SK-N-SH (cell line): ENCODE measurements around the gene CDH12. TPM values are rescaled to one million over a fixed set of nuclear protein-coding genes. Genes with fewer than 3 reads are reported as not detected.

ENCODE experiments used
- CTCF ChIA-PET: fragments of 300-600, 350-600 bp; formaldehyde crosslinking; extraction: SDS; loops from one replicate; lab custom pipeline; 2021; lab: Yijun Ruan, JAX
- POLR2A ChIA-PET: fragments of 350-600 bp; sonication (Branson Sonifier 250); formaldehyde crosslinking; extraction: SDS; loops from one replicate; lab custom pipeline; 2020; ENCODE audit warnings: antibody characterized with exemption, inconsistent platforms; lab: Yijun Ruan, JAX
- DNase-seq: peaks from one replicate; pipeline ENCODE4 v3.0.0; 2012
- H2AFZ ChIP-seq: fragments of 200-600 bp; sonication (generic); 2 replicates; pipeline ENCODE4 v1.8.1; 2016; ENCODE audit warnings: antibody characterized with exemption, mild to moderate bottlenecking, low read depth
- H3F3A ChIP-seq: fragments of 200-600 bp; sonication (generic); replicated peaks from 2 replicates; pipeline ENCODE3; 2016; ENCODE audit warnings: antibody characterized with exemption, mild to moderate bottlenecking; ENCODE audit not compliant: insufficient read depth
- H3K27ac ChIP-seq, 2 experiments: fragments of 200-500 bp in 1 of 2; fragments of 200-600 bp in 1 of 2; sonication (Bioruptor generic) in 1 of 2; sonication (generic), shearing (Covaris generic) in 1 of 2; 2 replicates each; pipeline versions ENCODE4 v1.5.1 to v1.6.1; 2014 to 2016; ENCODE audit warnings: low read depth in 2 of 2, inconsistent platforms in 1 of 2, low read length in 1 of 2, mild to moderate bottlenecking in 1 of 2, mixed read lengths in 1 of 2
- H3K27me3 ChIP-seq: fragments of 200-600 bp; sonication (generic), shearing (Covaris generic); 2 replicates; pipeline ENCODE4 v1.6.1; 2016; ENCODE audit warnings: mixed run types; ENCODE audit not compliant: insufficient read depth
- H3K36me3 ChIP-seq, 2 experiments: fragments of 200-500 bp in 1 of 2; fragments of 200-600 bp in 1 of 2; sonication (Bioruptor generic) in 1 of 2; sonication (generic) in 1 of 2; replicated peaks in 1 of 2; 2 replicates each; pipeline versions ENCODE3 to v1.5.1; 2014 to 2016; ENCODE audit warnings: low read length in 1 of 2, mild to moderate bottlenecking in 1 of 2; ENCODE audit not compliant: insufficient read depth in 2 of 2, control insufficient read depth in 1 of 2
- H3K4me1 ChIP-seq, 2 experiments: fragments of 200-500 bp in 1 of 2; fragments of 200-600 bp in 1 of 2; sonication (Bioruptor generic) in 1 of 2; sonication (generic), shearing (Covaris generic) in 1 of 2; 2 replicates each; pipeline versions ENCODE4 v1.5.1 to v1.6.1; 2014 to 2016; ENCODE audit warnings: low read depth in 1 of 2, low read length in 1 of 2, mixed run types in 1 of 2; ENCODE audit not compliant: insufficient read depth in 2 of 2, control insufficient read depth in 1 of 2
- H3K4me2 ChIP-seq: fragments of 200-600 bp; sonication (generic), shearing (Covaris generic); 2 replicates; pipeline ENCODE4 v1.6.1; 2017; ENCODE audit warnings: mixed run types
- H3K4me3 ChIP-seq, 2 experiments: fragments of 200-500 bp in 1 of 2; fragments of 200-600 bp in 1 of 2; sonication (Bioruptor generic) in 1 of 2; sonication (generic), shearing (Covaris generic) in 1 of 2; 2 replicates each; pipeline versions ENCODE4 v1.5.1 to v1.8.1; 2014 to 2016; ENCODE audit warnings: low read depth in 2 of 2, inconsistent platforms in 1 of 2, low read length in 1 of 2, mild to moderate bottlenecking in 1 of 2, mixed read lengths in 1 of 2, moderate library complexity in 1 of 2
- H3K79me2 ChIP-seq: fragments of 200-600 bp; sonication (generic); 2 replicates; pipeline ENCODE4 v1.8.1; 2017; ENCODE audit warnings: mild to moderate bottlenecking; ENCODE audit not compliant: insufficient read depth
- H3K9ac ChIP-seq: fragments of 200-600 bp; sonication (generic); 2 replicates; pipeline ENCODE4 v1.6.1; 2017; ENCODE audit warnings: mixed run types
- H3K9me2 ChIP-seq: fragments of 200-600 bp; sonication (generic); 2 replicates; pipeline ENCODE4 v1.6.1; 2017; ENCODE audit warnings: mixed run types
- H3K9me3 ChIP-seq: fragments of 200-600 bp; sonication (generic); 2 replicates; pipeline ENCODE4 v1.6.1; 2017; ENCODE audit warnings: mixed run types, mild to moderate bottlenecking, moderate library complexity
- H4K20me1 ChIP-seq: fragments of 200-600 bp; sonication (generic); 2 replicates; pipeline ENCODE4 v1.6.1; 2017; ENCODE audit warnings: mild to moderate bottlenecking, mixed run types; ENCODE audit not compliant: insufficient read depth
- ELF1 ChIP-seq: IDR thresholded peaks from 2 replicates; pipeline ENCODE4 v1.4.0; 2012
- EP300 ChIP-seq, 2 experiments: IDR thresholded peaks; 2 replicates each; pipeline versions ENCODE4 v1.4.0 to v1.6.1; 2012; ENCODE audit warnings: borderline replicate concordance in 1 of 2, low read depth in 1 of 2, low read length in 1 of 2
- EZH2phosphoT487 ChIP-seq: fragments of 200-600 bp; sonication (generic); IDR thresholded peaks from 2 replicates; pipeline ENCODE4 v1.6.1; 2017; ENCODE audit warnings: low read depth, mixed run types, mild to moderate bottlenecking, antibody characterized with exemption, moderate library complexity, borderline replicate concordance
- FOXM1 ChIP-seq: IDR thresholded peaks from 2 replicates; pipeline ENCODE4 v1.4.0; 2012; ENCODE audit warnings: low read depth, mild to moderate bottlenecking
- GATA2 ChIP-seq: sonication (generic); formaldehyde crosslinking; IDR thresholded peaks from 2 replicates; pipeline ENCODE4 v1.5.0; 2020; ENCODE audit warnings: mild to moderate bottlenecking, missing genetic modification reagents
- JUND ChIP-seq: IDR thresholded peaks from 2 replicates; pipeline ENCODE4 v1.4.0; 2012
- MXI1 ChIP-seq: IDR thresholded peaks from 2 replicates; pipeline ENCODE4 v1.6.1; 2012; ENCODE audit warnings: mild to moderate bottlenecking, low read depth, low read length, improper control_type of control experiment
- NFIC ChIP-seq: IDR thresholded peaks from 2 replicates; pipeline ENCODE4 v1.4.0; 2012; ENCODE audit warnings: borderline replicate concordance
- NRF1 ChIP-seq: IDR thresholded peaks from 2 replicates; pipeline ENCODE4 v1.6.1; 2012; ENCODE audit warnings: low read depth, mild to moderate bottlenecking, low read length
- RCOR1 ChIP-seq: fragments of 150-350 bp; IDR thresholded peaks from 2 replicates; pipeline ENCODE4 v1.6.1; 2017; ENCODE audit warnings: antibody characterized with exemption, low read length
- RFX5 ChIP-seq: IDR thresholded peaks from 2 replicates; pipeline ENCODE4 v1.6.1; 2012; ENCODE audit warnings: mild to moderate bottlenecking, improper control_type of control experiment, low read length
- TCF12 ChIP-seq: IDR thresholded peaks from 2 replicates; pipeline ENCODE4 v1.4.0; 2012
- YY1 ChIP-seq: IDR thresholded peaks from 2 replicates; pipeline ENCODE4 v1.4.0; 2012; ENCODE audit warnings: low read depth, mild to moderate bottlenecking
- WGBS: methylation state at CpG from one replicate; pipeline ENCODE4 v1.1.6; 2017; ENCODE audit warnings: low lambda C conversion rate; 5-methylcytosine and 5-hydroxymethylcytosine counted together
- polyA plus RNA-seq, 3 experiments: library from polyadenylated mRNA; depleted of rRNA; stranded (reverse); fragments of >200 nt; gene quantifications; 2 replicates each; pipeline ENCODE4 v1.2.3, GENCODE V29; 2012
- TF ChIP-seq, protein P1 (sequence below): fragments of 150-350 bp; IDR thresholded peaks from 2 replicates; pipeline ENCODE4 v1.6.1; 2017; ENCODE audit warnings: antibody characterized with exemption, low read length, low read depth, borderline replicate concordance
- TF ChIP-seq, protein P2 (sequence below): fragments of 150-350 bp; IDR thresholded peaks from 2 replicates; pipeline ENCODE4 v1.6.1; 2016; ENCODE audit warnings: mild to moderate bottlenecking, low read depth, low read length

Gene CDH12
- polyA plus RNA-seq, 1 of the 3 experiments (the other 2 are of a cell fraction) = not detected

GRCh38 chr5:21858441-21858840 is 994.7 kb downstream of the CDH12 start:
- no peak overlapping the region for H3K4me3 ChIP-seq
- H3K9me2 ChIP-seq = no peaks in the 10 kb centered on the region
- H3K4me2 ChIP-seq = no peak overlapping the region
- no peaks in the 10 kb centered on the region for H3K27me3 ChIP-seq
- ChIA-PET CTCF (no interaction called here), POLR2A (no interaction called here)
- H3K79me2 ChIP-seq = no peaks in the 10 kb centered on the region
- no peaks in the 10 kb centered on the region for H3K4me1 ChIP-seq
- no peaks in the 10 kb centered on the region for H3K9me3 ChIP-seq
- H3F3A ChIP-seq = no peaks in the 10 kb centered on the region
- WGBS = 1% methylated on average over 2 of the region's 2 CpGs
- no peak for DNase-seq
- H3K36me3 ChIP-seq = no peaks in the 10 kb centered on the region
- no peak overlapping the region for H3K27ac ChIP-seq
- H3K9ac ChIP-seq = no peak overlapping the region
- no peaks in the 10 kb centered on the region for H4K20me1 ChIP-seq
- H2AFZ ChIP-seq = no peak overlapping the region
- TF ChIP-seq EP300 (IDR thresholded peaks at IDR 0.05; ENCODE audit: borderline replicate concordance in 1 of 2, low read depth in 1 of 2, low read length in 1 of 2) (no peak), TCF12 (no peak), NRF1 (no peak), YY1 (no peak), EZH2phosphoT487 (no peak), JUND (no peak), RCOR1 (no peak), GATA2 (CRISPR knock-in tag) (no peak), NFIC (no peak)
- TF ChIP-seq, protein P1, sequence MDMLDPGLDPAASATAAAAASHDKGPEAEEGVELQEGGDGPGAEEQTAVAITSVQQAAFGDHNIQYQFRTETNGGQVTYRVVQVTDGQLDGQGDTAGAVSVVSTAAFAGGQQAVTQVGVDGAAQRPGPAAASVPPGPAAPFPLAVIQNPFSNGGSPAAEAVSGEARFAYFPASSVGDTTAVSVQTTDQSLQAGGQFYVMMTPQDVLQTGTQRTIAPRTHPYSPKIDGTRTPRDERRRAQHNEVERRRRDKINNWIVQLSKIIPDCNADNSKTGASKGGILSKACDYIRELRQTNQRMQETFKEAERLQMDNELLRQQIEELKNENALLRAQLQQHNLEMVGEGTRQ = no peak
- TF ChIP-seq, protein P2, sequence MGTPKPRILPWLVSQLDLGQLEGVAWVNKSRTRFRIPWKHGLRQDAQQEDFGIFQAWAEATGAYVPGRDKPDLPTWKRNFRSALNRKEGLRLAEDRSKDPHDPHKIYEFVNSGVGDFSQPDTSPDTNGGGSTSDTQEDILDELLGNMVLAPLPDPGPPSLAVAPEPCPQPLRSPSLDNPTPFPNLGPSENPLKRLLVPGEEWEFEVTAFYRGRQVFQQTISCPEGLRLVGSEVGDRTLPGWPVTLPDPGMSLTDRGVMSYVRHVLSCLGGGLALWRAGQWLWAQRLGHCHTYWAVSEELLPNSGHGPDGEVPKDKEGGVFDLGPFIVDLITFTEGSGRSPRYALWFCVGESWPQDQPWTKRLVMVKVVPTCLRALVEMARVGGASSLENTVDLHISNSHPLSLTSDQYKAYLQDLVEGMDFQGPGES = no peak

GRCh38 chr5:21856987-21857386 is 996.2 kb downstream of the CDH12 start:
- Histone ChIP-seq H3K9ac (no peak overlapping the region), H3F3A (no peaks in the 10 kb centered on the region), H3K27me3 (no peaks in the 10 kb centered on the region), H3K4me2 (no peak overlapping the region), H3K79me2 (no peaks in the 10 kb centered on the region), H3K4me1 (no peaks in the 10 kb centered on the region), H4K20me1 (no peaks in the 10 kb centered on the region), H3K9me3 (no peaks in the 10 kb centered on the region), H3K4me3 (no peak overlapping the region), H3K36me3 (no peaks in the 10 kb centered on the region), H3K9me2 (no peaks in the 10 kb centered on the region), H3K27ac (no peak overlapping the region)
- DNase-seq = no peak
- ChIA-PET CTCF (no interaction called here), POLR2A (no interaction called here)
- WGBS = 4% methylated on average over 3 of the region's 3 CpGs
- TF ChIP-seq EZH2phosphoT487 (no peak), RFX5 (no peak), ELF1 (no peak), FOXM1 (no peak), MXI1 (no peak)
- TF ChIP-seq, protein P1 = no peak
- TF ChIP-seq, all 33 proteins: peak for 0
- H2AFZ ChIP-seq = no peak overlapping the region
